Measurements from ENCODE around the gene SCYL3.

DNA sequence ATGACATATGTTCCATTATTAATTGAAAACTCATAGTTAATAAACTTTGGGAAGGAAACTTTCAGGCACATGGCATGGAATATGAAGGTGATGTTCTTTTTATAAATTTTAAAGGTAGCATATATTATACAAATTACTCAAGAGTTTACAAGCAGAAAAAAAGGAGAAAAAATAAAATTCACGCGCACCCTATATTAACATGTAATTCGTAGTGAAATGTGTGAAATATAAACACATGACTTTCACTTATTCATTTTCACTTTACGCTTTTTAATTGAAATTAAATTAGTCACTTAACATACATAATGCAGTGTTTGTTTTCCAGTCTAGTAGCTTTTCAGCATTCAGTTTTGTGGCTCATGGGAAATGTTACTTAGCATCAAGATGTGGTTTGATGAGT, 27.4 kb upstream of the SCYL3 start:
- TF ChIP-seq TEAD4 (IDR thresholded peaks at IDR 0.05) (no peak), ZBTB7A (IDR thresholded peaks at IDR 0.05; ENCODE audit: low read depth) (no peak), RAD21 (IDR thresholded peaks at IDR 0.05; ENCODE audit: low read depth) (no peak), CREB1 (IDR thresholded peaks at IDR 0.05; ENCODE audit: low read depth) (no peak), EP300 (IDR thresholded peaks at IDR 0.05; ENCODE audit: borderline replicate concordance) (no peak), NFIC (IDR thresholded peaks at IDR 0.05) (no peak), TCF12 (IDR thresholded peaks at IDR 0.05; ENCODE audit: low read depth) (no peak)
- TF ChIP-seq, protein P1, sequence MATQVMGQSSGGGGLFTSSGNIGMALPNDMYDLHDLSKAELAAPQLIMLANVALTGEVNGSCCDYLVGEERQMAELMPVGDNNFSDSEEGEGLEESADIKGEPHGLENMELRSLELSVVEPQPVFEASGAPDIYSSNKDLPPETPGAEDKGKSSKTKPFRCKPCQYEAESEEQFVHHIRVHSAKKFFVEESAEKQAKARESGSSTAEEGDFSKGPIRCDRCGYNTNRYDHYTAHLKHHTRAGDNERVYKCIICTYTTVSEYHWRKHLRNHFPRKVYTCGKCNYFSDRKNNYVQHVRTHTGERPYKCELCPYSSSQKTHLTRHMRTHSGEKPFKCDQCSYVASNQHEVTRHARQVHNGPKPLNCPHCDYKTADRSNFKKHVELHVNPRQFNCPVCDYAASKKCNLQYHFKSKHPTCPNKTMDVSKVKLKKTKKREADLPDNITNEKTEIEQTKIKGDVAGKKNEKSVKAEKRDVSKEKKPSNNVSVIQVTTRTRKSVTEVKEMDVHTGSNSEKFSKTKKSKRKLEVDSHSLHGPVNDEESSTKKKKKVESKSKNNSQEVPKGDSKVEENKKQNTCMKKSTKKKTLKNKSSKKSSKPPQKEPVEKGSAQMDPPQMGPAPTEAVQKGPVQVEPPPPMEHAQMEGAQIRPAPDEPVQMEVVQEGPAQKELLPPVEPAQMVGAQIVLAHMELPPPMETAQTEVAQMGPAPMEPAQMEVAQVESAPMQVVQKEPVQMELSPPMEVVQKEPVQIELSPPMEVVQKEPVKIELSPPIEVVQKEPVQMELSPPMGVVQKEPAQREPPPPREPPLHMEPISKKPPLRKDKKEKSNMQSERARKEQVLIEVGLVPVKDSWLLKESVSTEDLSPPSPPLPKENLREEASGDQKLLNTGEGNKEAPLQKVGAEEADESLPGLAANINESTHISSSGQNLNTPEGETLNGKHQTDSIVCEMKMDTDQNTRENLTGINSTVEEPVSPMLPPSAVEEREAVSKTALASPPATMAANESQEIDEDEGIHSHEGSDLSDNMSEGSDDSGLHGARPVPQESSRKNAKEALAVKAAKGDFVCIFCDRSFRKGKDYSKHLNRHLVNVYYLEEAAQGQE (IDR thresholded peaks at IDR 0.05; ENCODE audit: low read depth): no peak
- TF ChIP-seq, protein P2, sequence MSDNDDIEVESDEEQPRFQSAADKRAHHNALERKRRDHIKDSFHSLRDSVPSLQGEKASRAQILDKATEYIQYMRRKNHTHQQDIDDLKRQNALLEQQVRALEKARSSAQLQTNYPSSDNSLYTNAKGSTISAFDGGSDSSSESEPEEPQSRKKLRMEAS (IDR thresholded peaks at IDR 0.05): no peak
